HG03439 (cell line): ENCODE results near the gene MMP28.

Experiments
- ATAC-seq: cut with Tn5 transposase; IDR thresholded peaks from one replicate; pipeline ENCODE4 v1.9.1; 2021; ENCODE audit warnings: mild to moderate bottlenecking, moderate library complexity; ENCODE audit not compliant: unreplicated experiment

The MMP28 gene

DNA sequence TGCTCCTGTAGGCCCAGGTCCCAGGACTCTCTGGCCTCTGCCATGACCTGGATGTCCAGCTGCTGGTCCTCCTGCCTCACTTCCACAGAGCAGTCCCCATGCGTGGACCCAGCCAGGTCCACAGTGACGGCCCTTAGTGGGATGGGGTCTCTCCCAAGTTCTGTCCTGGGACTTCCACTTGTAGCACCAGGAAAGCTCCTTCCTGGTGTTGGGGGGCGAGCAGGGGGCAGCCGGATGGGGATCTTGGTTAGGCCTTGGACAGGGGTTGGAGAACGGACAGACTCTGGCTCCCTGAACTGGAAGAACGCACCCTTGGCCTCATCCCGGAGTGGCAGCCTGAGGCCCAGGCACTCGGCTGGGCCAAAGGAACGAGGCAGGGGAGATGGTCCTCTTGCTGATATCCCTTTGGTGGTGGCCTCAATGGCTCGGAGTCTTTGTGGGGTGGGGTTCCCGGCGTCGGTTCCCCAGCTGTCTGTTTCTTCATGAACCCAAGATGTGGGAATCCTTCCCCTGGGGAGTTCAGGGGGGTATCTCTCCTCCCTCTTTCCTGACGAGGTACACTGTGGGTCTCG, 49.6 kb downstream of the MMP28 start:
- no peak for ATAC-seq

DNA sequence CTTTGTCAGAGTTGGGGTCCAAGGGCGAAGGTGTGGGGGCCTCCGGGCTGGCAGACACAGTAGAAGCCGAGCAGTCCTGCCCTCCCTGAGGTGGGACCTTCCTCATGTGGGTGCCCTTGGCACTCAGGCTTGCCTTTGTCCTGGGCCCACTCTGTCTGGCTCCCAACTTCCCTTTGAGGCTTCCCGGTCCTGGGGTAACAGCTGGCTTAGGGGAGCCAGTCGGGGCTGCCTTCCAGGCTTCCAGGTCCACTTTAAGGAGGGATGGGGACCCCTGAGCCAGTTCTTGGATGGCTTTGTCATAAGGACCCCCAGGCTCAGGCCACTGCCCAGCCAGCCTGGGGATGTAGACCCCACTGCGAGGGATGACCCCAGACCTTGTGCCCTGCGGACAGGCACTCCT, 50.2 kb downstream of the MMP28 start:
- no peak for ATAC-seq

DNA sequence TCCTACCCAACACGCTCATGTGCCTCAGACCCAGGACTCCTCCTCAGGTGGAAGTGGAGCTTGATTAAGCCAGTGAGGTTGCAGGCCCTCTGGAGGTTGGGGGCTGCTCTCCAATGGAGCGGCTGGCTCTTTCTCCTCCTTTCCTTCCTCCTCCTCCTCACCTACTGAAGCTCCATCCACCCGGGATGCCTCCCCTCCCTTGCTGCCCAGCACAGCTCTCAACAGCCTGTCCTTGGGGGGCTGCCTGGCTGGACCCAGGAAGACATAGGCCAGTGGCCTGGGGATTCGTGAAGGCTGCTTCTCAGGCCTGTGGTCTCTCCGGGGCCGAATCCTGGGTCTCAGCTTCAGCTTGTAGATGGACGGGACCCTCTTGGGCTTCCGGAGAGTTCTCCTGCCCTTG, 50.6 kb downstream of the MMP28 start:
- no peak for ATAC-seq

DNA sequence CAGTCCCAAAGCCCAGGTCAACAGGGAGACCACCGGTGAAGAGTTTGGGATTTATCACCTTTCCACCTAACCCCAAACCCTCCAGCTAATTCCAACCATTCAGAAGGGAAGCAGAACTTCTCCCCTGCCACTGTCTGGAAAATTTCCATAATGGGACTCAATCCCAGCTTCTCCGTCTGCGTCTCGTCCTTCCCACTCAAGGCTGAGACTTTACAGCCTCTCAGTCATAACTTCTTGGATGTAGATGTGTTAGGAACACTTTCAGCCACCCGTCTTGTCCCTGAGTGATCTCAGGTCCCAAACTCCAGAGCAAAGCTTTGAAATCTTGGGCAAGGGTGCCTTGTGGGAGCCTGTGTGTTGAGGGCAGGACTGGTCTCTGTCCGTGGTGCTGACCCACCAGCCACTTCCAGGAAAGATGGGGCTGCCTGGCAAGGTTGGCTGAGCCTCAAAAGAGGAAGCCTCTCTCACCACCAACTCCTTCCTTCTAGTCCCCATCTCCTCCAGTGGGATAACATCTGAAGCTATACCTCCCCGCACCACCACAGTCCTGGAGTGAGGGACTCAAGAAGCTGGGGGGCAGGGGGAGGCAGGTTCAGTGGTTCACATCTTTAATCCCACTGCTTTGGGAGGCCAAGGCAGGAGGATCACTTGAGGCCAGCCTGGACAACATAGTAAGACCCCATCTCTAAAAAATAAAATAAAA, 51.7 kb downstream of the MMP28 start:
- no peak for ATAC-seq

DNA sequence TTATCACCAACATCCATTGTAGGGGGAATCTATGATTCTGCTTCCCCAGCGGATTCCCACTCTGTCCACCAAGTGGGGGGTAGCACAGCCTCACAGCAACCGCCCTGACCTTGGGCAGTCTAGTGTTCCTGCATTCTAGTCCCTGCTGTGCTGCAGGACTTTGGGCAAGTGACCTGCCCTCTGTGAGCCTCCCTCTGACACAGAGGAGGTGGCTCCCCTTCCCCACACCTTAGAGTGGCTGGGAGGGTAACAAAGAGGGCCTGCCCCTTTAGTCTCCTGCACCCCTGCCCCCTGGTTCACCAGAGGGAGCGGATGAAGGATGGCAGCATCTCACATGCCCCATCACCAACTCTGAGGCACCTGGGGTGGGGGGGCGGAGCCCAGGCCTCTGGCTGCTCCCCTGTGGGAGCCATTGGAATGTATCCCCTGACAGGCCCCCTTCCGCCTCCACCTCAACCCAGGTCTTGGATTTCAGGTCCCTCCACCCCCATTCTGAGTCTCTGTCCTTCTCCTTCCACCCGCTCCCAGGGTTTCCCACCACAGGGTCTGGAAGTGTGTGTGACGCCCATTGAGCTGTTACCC, 52.5 kb downstream of the MMP28 start:
- ATAC-seq: no peak

DNA sequence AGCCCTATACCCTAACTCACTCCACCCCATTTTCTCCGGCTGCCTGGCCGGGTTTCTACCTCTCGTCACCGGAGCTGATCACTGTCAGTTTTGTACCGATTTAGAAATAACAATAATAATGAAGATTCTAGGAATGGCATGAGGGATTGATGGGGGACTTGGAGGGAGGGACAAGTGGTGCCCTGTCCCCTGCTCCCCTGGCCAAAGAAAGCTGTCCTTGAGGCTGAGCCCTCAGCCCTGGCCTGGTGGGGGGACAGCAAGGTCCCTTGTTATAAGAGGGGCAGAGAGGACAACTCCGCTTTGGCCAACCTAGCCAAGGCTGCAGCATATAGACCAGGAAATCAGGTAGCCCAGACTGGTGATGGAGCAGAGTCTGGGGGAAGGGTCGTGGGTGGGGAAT, 52.9 kb downstream of the MMP28 start:
- ATAC-seq: no peak

DNA sequence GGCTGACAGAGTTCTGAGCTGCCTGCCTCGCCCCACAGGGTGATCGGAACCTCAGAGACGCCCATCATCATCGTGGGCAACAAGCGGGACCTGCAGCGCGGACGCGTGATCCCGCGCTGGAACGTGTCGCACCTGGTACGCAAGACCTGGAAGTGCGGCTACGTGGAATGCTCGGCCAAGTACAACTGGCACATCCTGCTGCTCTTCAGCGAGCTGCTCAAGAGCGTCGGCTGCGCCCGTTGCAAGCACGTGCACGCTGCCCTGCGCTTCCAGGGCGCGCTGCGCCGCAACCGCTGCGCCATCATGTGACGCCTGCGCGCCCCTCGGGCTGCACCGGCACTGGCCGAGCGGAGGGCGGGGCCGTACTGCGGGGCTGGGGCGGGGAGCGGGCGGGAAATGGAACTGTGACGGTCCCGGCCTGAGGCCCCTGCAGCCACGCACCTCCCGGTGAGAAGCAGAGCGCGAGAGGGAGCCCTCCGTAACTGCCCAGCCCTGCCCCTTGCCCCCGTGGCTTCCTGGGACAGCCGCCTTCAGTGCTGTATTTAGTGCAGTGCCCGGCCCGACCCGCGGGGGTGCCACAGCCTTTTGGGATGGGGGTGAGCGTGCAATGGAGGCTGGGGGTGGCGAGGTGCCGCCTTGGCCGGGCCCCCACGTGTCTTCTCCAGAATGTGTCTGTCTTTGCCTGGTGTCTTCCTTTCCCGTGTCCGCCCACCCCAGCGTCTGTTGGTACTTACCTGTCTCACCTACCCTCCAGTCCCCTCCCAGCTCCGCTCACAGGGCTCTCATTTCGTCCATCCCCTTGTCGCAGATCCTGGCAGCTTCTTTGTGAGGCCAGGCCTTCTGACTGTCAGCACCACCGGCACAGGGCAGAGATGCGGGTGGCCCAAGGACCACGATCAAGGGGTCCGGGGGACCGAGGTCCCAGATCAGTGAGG, 54.2 kb downstream of the MMP28 start:
- no peak for ATAC-seq

DNA sequence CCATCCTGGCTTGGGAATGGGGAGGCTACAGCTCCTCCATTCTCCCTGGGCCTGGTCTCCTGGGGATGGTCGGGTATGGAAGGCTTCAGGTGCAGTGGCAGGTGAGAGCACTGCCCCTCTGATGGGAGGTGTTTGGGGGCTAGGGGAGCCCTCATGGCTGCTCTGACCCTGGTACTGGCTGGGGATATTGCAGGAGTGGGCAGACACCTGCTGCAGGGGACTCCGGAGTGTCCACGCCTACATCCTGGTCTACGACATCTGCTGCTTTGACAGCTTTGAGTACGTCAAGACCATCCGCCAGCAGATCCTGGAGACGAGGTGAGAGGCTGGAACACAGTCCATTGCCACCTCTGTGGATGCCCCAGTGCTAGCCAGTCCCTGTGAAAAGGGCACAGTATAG, 55.2 kb downstream of the MMP28 start:
- no peak for ATAC-seq

DNA sequence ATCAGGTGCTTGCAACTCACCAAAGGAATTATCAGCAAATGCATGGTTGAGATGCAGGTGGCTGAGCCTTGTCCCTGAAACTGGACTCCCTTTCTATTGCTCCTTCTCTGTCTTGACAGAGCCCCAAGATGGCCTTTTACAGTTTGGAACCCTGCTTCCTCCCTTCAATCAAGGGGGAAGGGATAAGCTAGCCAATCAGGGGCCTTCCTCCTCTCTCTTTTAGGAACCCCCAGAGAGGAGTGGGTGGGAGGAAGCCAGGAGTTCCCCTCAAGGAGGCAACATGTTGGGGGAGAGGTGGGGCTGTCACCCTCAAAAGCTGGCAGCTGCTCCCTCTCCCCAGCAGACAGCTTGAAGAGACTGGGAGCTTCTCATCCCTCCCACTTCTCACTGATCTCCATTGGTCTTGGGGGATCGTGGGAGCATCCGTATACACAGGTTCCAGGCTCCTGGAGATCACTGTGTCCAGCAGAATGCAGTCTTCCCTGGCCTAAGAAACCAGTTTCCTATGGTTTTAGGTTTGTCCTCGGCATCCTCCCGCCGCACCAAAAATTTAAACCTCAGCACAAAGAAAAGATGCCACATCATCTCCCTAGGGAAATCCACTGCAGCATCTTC, 56.8 kb downstream of the MMP28 start:
- no peak for ATAC-seq

DNA sequence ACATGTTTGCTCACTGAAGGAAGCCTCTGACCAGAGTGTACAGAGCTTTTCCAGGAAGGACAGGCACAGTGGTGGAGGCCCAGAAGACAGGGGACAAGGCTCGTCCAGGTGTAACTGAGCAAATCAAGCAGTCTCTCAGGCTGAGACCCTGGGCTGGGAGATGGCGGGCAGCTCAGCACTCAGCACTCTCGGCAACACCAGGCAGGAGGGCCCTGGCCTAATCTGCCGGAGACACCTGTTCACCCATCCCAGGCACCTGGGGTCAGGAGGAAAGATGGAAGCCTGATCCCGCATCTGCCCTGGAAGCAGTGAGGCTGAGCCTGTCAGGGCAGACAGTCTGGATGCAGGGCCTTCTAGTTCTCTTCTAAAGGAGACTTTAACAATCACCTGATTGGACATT, 59.2 kb downstream of the MMP28 start:
- ATAC-seq: no peak

DNA sequence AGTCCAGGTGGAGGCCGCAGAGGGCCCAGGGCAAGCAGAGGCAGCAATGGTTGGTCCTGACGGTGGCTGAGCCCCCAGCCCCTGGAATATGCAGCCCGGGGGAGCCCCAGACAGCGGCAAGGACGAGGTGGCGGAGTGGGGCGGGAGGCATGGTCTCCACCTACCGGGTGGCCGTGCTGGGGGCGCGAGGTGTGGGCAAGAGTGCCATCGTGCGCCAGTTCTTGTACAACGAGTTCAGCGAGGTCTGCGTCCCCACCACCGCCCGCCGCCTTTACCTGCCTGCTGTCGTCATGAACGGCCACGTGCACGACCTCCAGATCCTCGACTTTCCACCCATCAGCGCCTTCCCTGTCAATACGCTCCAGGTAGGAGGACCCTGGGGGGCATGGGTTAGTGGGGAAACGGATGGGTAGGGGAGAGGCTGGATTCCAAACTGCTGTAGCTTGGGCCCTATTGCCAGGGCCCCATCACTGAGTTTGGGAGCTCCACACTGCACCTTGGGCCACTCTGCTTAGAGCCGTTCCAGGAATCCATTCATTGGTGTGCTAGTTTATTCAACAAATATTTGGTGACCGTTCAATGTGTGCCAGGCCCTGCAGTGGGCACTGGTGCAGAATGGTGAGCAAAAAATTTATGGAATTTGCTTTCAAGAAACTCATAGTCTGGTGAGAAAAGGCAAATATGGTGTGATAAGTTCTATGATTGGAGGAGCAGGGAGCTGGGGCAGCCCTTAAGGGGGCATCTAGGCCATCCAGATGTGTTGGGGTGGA, 60.2 kb downstream of the MMP28 start:
- no peak for ATAC-seq

DNA sequence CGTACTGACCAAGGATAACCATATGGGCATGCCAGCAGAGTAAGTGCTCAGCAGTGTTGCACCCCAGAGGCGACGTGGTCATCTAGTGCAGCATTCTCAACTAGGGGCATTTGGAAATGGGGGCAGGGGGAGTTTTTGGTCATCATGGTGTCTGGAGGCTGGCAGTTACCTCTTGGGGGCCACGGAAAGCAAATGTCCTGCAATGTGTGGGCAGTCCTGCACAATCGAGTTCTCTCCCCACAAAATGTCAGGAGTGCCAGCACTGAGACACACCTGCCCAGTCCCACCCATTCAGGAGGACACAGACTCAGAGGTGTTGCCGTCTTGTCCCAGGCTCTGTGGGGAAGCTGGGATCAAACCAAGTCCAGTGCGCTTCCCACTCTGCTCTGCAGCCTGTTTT, 61.0 kb downstream of the MMP28 start:
- ATAC-seq: no peak

DNA sequence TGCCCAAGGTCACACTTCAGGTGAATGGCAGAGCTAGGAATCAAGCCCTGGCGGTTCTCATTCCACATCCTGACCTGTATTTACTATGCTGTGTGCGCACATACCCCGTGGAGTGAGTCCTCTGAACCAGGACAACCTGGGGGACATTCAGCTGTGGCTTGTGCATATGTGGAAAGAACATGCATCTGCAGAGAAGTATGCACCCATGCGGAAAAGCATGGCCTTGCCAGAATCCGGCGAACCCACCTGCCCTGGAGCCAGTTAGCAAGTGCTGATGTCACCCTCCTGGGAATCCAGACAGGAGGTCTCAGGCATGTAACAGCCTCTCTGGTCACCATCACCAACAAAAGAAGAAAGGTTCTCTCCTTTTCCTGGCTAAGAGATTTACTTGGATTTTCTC, 62.1 kb downstream of the MMP28 start:
- no peak for ATAC-seq

DNA sequence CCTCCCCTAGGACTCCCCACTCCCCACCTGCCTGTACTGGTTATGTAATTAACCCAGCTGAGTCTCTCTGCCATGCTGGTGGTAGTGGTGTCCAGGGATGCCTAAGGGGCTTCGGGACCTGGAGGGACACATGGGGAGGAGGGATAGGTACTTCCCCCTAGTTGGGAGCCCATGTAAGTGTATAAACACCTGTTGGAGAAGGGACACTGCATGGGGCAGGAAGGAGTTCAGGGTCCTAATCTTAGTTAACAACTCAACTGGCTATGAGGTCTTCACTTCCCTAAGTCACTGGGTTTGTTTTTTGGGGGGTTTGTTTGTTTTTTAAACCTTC, 62.7 kb downstream of the MMP28 start:
- ATAC-seq: no peak

DNA sequence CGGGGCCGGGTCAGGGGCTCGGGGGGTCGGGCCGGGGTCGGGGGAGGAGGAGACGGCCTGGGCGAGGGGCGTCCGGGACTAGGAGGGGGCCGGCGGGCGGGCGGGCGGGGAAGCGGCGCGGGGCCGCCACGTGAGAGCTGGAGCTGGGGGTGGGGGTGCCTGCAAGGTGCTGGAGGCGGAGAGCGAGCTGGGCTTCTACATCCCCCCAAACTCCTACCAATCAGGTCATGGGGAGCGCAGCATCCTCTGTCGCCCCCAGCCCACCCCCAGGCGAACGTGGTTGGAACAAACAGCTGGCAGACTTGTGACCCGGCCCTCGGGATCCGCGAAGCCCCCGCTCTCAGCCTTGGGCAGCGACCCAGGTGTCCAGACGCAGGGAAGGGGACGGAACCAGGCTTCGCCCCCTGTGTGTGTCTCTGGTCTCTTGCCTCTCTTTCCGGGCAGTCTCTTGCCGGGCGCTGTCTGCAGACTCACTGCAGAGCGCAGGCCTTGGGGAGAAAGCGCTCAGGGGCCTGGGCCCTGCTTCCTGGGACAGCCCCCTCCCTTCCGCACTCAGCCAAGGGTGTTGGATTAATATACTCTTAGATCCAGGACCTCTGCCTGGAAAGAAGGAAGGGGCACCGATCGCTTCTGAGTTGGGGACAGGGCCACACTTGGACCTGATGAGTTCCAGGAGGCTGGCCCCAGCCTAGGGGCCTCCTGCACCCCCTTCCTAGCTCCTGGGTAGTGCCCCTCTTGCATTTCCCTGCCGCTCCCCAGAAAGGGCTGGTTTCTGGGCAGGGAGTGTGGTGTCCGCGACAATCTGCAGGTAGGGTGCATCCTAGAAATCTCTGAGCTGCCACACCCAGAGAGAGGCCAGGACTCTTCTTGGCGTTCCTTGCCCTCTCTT, 63.3 kb downstream of the MMP28 start:
- ATAC-seq: no peak

DNA sequence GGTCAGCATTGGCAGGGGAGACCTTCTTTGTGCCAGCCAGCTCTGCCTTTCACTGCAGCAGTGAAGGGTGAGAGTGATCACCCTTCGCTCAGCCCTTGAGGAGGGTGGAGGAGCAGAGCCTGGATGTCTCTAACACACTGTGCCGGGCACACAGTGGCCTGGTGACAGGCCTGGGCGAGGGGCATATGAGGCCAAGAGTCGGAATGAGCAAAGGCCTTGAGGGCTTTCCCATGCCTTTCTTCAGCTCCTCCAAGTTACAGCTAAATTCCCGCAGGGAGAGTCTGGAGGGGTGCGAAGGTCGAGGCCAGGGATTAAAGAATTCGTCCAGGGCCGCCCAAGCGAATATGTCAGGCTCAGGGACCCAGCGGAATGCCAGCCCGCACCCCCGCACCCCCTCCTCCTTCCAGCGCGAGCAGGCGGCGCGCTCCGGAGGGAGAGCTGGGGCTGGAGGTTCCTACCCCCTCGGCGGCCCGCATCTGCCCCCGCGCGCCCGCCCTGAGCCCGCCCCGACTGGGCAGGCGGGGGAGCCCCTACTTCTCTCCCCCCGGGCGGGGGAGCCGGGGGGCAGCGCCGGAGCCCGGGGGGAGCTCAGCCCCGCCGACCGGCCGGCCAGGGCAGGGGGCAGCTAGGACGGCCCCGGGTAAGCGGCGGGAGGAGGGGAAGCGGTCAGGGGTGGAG, 64.1 kb downstream of the MMP28 start, which contains the start of gene RASL10B:
Gene RASL10B, plus strand, starts transcription at position 401 of the 678 bp plus-strand sequence. CDS start 3,546 bp downstream, outside the sequence.
- no peak for ATAC-seq

DNA sequence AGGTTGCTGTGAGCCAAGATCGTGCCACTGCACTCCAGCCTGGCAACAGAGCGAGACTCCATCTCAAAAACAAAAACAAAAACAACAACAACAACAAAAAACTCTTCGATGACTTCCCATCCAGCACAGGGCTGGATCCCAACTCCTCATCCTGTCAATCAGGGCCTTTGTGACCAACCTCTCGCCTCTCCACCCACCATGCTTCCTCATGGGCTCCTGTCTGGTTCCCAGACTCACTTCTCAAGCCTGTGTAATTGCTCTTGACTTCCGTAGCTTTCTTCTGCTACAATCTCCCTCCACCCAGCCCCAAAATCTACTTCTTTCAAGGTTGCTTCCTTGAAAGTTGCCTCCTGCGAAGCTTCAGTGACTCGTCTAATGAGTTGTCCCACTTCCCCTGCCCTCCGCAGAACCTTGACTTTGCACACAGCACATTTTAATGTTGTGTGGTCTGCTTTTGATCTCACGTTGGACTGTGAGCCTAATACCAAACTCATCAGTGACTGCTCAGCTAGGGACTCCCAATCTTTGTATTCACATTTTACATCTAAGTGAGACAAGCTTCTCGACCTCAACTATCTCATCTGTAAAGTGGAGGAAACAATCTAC, 64.9 kb downstream of the MMP28 start:
- ATAC-seq: no peak

DNA sequence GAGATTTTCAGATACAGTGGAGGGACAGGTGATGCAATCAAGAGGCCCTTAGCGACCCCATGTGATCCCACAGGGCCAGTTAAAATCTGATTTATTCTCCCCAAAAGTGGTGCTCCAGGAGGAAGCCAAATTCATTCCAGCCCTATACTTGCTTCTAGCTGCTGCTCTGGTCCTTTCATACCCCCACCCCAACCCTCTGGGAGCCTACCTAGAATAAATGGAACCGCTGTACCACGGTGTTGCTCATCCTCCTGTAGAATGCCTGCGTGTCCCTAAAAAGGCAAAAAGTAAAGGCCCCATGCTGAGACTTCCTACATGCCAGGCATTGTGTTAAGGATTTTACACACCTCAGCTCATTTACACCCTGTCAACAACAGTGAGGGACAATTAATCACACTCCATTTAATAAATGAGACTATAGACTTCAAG, 66.0 kb downstream of the MMP28 start:
- no peak for ATAC-seq
